Activated effector memory CD4-positive, alpha-beta T cell treated with Interleukin-2 at 50 U/mL for 16 hours (primary cell): ENCODE data around the gene KLHL7.

ENCODE experiments used
- DNase-seq: peaks from one replicate; pipeline ENCODE4 v3.0.0-alpha.2; 2020

KLHL7 gene, protein sequence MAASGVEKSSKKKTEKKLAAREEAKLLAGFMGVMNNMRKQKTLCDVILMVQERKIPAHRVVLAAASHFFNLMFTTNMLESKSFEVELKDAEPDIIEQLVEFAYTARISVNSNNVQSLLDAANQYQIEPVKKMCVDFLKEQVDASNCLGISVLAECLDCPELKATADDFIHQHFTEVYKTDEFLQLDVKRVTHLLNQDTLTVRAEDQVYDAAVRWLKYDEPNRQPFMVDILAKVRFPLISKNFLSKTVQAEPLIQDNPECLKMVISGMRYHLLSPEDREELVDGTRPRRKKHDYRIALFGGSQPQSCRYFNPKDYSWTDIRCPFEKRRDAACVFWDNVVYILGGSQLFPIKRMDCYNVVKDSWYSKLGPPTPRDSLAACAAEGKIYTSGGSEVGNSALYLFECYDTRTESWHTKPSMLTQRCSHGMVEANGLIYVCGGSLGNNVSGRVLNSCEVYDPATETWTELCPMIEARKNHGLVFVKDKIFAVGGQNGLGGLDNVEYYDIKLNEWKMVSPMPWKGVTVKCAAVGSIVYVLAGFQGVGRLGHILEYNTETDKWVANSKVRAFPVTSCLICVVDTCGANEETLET

DNA sequence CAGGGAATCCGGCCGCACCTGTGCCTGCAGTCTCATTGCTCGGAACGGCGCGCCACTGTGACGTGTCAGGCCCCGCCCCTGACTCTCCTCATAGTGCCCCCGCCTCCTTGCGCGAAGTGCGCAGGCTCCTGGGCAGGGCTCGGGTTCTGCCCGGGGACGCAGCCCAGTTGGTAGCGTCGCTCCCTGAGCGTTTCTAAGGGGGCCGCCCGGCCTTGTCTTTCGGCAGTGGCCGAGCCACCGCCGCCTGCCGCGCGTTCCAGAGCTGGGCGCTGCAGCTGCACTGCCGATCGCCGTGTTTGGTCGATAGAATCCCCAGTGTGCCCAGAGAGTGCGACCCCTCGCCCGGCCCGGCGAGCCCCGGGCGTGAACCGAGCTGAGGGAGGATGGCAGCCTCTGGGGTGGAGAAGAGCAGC lies at the start of gene KLHL7:
TSS of gene KLHL7 (plus strand) at position 142 of the 413 bp plus-strand sequence. CDS start at position 384, 242 bp downstream.
- DNase-seq = peak; percentile 93

DNA sequence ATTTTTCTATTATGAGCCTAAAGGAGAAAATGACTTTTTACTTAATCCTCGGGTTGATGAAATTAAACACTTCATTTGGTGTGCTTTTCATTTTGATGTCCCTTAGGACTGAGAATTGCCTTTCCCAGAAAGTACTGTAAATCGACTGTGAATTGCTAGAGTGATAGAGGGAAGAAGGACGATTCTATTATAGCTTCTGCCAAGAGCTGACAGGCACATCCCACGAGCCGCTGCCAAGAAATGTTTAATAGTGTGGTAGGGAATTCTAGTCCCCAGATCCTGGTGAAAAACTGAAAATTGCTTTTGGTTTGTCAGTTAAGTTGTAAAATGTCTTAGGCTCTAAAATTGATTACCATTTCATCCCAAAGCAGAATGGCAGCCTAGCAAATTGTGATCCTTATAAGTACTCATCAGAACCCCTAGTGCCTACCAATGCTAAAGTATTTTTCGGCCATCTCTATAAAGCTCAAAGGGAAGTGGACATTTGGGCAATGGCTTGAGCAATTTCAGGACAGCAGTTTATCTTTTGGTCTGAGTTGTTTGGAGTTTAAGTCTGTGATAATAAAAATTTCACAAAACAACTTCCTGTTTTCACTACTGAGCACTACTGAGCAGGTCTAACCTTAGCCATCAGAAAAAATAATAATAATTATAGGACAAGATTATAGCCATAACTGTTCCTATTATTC lies 47.0 kb upstream of the KLHL7 start:
- DNase-seq = no peak

DNA sequence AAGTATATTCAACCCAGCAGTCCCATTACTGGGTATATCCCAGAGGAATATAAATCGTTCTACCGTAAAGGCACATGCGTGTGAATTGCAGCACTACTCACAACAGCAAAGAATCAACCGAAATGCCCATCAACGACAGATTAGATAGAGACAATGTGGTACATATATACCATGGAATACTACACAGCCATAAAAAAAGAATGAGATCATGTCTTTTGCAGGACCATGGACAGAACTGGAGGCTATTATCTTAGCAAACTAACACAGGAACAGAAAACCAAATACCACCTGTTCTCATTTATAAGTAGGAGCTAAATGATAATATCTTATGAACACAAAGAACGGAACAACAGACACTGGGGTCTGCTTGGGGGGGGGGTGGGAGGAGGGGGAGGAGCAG lies 44.3 kb upstream of the KLHL7 start:
- DNase-seq = no peak

DNA sequence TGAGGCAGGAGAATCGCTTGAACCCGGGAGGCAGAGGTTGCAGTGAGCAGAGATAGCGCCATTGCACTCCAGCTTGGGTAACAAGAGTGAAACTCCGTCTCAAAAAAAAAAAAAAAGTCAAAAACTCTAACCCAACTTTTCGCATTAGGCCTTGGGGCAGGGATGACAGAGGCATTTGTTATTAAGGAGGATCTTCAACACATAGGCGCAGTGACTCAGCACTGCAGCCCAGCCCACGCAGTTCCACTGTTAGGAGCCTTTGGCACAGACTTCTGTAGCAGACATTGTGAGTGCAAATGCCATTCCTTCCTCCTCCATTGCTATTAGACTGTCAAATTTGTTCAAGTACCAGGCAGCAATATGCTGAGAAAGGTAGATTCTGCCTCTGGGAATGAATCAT lies 43.1 kb upstream of the KLHL7 start:
- DNase-seq = no peak

DNA sequence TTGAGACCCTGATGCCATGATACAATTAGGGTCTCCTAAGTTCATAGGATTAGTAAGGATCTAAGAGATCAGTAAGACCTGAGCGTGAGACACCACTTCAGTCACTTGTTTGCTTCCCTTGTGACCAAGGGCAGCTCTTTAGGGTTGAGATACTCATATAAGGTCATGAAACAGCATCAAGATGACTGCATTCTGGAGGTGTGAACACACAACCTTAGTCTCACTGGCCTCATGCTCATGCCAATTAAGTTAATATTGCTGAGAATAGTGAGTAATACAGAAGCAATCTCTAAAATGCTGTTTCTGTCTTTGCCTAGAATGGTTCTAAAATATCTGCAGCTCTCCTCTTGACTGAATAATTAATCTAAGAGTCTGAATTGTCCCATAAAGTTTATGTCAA lies 39.6 kb upstream of the KLHL7 start:
- no peak for DNase-seq

DNA sequence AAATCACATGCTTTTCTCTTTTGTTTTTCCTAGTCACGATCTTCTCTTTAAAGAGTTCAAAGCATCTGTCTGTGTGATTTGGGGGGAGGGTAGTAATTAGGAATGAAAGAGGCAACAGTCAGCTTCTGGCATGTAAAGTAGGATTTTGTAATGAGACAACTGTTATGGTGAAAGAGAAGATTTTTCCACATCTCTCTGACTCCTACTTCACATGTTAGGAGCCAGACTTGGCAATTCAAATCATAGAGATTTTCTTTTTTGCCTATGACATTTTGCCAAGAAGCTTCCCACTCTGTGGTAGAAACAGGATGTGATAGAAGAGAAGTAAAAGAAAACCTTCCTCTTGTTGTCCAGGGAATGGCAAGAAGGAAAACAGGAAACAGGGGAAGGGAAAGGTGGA lies 38.3 kb upstream of the KLHL7 start:
- DNase-seq = no peak

DNA sequence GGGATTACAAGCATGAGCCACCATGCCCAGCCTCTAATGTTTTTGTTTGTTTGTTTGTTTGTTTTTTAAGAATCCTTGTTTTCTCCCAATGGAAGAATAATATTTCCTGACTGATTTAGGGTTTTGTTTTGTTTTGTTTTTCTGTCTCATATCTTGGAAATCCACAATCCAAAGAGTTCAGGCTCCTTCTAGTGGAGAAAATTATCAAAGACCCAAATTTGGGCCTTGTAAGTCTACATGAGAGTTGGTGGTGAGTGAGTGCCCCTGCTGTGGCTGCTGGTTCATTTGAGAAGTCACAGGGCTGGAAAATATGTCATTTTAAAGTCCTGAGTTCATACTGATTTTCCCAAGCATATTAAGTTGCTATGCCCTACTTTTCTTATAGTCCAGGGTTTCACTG lies 33.5 kb upstream of the KLHL7 start:
- DNase-seq = no peak

DNA sequence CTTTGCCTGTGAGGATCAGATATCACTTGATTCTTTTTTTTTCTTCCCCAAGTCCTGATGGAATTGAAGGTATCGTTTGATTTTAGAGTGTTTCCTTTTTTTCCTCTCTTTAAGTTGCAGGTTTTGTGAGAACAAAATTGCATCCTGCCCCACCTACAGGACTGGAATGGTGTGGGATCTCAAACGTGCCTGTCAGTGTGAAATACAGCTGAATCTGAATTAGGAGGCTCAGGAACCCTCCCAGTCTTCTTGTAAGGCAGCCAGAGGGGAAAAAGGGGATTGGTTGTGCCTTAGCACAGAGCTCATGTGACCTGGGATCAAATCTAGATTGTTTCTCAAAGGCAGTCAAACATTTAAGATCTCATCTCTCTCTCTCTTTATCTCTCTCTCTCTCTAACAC lies 32.7 kb upstream of the KLHL7 start:
- DNase-seq = no peak

DNA sequence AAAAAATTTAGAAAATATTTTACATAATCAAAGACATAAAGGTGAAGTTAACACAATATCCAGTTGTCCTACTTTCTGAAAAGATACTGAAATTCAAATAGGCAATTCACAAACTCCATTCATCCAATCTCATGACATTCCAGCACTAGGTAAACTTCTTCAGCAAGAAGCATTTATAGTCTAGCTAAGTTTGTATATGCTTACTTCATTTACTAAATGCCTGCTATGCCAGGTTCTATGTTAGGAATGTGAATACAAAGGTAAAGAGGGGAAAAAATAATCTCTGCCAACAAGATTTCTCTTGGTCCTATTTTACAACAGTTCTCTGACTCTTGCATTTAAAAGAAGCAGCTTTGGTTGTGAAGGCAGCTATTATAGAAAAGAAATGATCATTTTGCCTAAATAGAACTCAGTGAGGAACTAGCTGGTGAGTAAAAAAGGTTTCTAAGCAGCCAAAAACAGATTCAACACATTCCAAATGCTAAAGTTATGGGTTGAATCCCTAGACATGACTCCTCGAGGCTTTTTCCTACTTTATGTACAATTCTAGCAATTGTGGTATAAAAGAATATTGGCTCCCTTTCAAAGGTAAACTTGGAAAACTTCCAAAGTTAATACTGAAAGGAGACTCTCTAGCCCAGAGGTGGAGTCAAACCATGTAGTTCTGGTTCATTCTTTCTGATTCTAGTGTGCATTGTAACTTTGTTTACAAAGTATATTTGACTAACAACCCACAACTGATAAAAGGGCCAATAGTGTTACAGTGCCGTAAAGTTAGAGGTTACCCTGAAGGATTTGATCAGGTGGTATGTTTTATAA lies 30.9 kb upstream of the KLHL7 start:
- no peak for DNase-seq

DNA sequence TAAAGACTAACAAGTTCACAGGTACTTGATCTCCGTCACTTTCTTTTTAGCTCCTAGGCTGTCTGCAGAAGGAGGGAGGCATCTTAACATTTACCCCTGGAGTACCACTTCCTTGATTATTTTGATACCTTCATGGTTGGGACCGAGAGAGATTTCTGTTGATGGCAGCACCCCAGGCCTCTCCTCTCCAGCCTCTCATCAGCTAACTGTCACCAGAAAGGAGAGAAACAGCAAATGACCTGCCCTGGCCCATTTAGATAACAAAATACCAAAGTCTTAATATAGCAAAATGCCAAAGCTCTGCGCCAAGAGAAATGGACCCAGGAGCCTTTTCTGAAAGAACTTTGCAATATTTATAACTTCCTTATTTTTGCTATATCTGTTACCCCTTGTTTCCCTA lies 30.0 kb upstream of the KLHL7 start:
- DNase-seq = no peak

DNA sequence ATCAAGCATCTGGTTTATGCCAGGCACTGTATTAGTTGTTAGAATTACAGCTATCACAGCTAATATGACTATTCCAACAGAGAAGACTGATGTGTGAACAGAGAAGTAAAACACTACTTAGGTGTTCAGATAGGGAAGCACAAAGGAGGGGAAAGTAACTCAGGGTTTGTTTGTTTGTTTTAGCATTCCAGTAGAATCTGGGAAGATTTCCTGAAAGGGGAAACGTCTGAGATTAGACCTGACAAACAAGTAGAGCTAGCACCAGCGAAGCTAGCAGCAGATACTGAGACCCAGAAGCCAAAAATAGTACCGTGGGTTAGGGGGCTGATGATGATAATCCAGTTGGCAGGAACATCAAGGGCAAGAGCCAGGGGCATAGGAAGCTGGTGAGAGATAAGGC lies 28.8 kb upstream of the KLHL7 start:
- no peak for DNase-seq

DNA sequence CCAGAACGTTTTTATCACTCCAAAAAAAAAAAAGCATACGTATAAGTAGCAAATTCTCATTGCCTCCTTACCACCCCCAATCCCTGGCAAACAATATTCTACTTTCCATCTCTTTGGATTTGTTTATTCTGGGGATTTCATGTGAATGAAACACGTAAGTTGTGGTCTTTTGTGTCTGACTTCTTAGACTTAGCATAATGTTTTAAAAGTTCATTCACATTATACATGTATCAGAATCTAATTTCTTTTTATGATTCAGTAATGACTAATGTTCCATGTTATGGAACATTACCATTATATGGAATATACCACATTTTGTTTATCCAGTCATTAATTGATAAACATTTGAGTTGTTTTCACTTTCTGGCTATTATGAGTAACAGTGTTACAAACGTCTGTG lies 12.5 kb upstream of the KLHL7 start:
- no peak for DNase-seq

DNA sequence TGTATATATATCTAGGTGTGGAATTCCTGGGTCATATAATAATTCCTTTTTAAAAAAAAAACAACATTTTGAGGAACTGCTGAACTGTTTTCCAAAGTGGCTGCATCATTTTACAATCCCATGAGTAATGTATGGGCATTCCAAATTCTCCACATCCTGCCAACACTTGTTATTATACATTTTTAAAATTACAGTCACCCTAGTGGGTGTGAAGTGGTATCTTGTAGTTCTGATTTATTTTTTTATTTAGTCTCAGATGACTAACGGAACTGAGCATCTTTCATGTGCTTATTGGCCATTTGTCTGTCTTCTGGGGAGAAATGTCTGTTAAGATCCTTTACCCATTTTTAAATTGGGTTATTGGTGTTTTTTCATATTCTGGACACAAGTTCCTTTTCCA lies 12.0 kb upstream of the KLHL7 start:
- DNase-seq = no peak

DNA sequence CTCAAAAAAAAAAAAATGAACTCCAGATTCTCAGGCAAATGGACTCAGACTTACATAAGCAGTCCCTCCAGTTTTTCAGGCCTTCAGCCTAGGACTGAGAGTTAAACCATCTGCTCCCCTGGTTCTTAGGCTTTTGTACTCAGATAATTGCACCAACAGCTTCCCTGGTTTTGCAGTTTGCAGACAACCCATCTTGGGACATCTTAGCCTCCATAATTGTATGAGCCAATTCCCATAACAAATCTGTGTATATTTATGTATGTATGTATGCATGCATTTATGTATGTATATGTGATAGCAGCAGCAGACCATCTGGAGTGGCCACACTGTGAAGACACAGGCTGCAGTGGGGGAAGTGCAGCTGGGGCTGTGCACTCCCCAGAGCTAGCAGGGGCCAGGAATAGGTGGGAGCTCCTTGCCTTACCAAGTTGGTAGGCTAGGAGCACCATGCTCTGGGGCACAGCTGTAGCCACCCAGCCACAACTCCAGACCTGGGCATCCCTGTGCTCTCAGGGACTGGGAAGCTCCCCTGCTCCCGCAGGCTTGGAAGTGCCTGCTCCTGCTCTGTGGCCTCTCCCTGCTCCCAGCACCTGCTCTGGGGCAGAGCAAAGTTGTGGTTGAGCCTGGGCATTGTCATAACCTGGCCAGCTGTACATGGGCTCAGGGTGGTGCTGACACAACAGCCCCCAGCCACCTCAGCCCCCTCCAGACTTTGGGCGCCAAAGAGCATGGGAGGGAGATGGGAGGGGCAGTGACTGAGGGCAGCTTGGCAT lies 8.9 kb upstream of the KLHL7 start:
- no peak for DNase-seq

DNA sequence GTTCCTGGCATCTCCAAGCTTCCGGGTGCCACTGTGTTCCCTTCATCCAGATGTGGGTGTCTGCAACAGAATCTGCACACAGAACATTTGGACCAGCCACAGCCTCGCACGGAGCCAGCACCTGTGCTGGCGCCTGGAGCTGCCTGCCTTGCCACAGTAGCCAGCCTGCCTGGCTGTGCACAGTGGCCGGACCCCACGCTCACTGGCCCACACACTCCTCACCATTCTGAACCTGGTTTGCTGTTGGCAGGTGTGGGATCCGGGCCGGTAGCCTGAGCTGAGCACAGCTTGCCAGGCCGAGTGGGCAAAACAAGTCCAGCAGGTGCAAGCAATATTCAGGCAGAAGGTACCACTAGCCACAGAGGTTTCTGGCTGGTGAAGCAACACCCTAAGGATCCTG lies 7.6 kb upstream of the KLHL7 start:
- DNase-seq = no peak

DNA sequence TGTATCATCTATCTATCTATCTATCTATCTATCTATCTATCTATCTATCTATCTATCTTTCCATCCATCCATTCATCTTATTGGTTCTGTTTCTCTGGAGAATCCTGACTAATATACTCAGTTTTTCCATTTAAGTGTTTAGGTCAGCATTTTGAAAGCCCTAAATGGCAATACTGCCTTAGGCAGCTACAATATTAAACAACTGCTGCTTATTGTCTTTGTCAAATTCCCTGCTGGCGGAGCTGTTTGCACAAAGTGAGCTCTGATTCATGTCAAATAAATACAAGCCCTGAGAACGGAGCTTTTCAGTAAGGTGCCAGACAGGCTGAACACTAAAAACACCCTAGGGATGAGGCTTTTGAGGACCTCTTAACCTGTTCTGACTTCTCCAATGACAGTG lies 7.1 kb upstream of the KLHL7 start:
- DNase-seq = no peak

DNA sequence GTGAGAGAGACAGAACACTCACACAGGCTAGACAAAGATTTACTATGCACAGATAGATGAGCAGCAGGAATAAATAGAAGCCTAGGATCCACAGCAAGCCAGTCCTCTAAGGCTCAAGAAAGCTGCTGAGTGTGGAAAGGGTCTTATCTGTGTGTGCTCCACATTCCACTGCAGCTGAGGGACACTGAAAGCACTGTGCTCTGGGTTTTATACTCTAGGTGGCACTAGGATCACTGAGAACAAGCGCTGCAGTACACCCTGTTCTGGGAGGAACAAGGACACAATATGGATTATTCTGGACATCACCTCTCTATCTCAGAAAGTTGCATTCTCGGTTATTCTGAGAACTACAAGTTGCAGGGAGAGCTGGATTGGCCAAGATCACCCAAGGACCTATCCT lies 4.9 kb upstream of the KLHL7 start:
- no peak for DNase-seq

DNA sequence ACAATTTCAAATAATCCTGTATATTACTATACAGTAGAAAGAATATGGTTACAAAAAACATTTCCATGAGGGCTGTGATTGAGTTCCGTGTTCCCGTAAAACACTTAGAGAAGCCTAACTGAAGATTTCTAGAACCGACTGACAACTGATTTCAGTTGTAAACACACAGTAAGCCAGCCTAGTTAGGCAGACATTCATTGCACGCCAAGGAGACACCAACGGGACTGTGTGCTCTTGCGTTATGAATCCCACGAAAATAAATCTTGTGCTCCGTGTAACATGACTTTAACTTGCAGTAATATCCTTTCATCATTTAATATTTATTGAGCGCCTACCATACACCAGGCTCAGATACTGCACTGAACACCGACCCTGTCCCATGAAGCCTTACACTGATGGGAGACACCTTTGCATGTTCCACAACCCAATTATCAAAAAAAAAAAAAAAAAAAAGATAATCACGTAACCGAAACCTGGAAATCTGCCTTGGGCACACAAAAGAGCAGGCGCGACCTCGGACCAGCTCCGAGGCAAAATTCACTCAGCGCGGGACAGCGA lies 420 bp upstream of the KLHL7 start:
- no peak for DNase-seq

DNA sequence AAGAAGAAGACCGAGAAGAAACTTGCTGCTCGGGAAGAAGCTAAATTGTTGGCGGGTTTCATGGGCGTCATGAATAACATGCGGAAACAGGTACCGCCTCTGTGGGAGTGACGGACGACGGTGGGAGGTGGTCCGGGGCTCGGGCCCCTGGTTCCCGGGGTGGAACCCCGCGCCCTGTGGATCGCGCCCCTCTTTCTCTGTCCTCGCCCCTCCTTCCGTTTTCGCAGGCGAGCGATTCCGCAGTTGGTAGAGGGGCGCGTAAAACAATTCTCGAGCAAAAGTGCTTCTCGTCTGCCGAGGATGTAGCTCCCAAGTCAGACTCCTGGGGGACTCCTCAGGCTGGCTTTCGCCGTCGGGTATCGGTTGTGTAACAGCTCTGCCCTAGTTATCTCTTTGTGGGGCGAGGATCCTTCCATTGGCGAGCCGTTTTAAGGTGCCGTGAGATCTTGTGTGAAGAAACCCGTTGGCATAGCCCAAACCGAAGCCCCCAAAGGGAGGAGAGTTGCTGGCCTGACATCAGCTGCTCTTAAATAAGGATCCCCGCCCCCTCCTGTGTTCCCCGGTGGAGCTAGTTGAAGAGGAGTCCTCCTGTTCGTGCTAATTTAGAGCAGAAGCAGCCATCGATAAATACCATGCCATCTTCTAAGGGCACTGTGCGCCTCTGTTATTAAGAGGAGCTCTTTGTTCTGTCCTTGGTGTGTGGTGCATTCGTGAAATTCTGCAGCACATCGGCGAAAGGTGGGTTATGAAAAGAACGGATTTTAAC lies 655 bp downstream of the KLHL7 start:
- peak; percentile 32 for DNase-seq

DNA sequence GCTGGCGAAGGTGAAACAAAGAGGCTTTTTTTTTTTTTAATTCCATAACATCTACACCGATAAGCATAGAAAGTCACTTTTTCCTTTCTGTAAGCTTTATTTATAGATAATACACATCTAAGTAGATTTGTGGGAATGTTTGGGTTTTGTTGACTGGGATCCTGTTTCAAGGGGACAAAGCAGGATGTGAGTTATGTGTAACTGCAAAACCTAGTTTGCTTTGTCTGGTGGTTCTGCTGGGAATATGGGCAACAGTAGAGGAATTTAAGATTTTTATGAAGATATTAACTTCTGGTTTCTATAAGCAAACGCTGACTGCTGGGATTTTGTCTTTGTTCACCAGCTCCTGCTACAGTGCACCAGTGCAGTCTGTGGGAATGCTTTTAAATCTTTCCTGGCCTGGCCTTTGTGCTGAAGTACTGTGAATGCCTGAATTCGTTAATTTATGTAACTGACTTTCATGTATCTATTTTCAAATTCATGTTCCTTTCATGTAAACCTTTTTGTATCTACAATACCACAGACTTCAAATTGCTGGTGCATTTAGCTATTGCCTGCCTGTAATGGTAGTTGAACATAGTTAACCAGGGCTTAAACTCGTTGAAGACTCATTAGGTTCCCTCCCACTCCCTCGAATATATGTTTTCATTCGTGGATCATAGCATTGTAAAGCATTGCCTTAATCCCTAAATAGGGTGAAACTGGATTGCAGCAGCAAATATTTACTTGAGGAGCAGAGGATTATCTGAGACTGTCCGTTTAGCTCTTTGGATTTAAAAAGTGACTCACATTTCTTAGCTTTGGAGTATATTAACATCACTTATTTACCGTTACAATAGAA lies 1.5 kb downstream of the KLHL7 start:
- no peak for DNase-seq
